Effector CD4-positive, alpha-beta T cell (primary cell): Measurements from ENCODE around the gene KRTAP5-6. TPM values are rescaled to one million over a fixed set of nuclear protein-coding genes. Genes with fewer than 3 reads are reported as not detected.

Source experiments
- DNase-seq: peaks from one replicate; pipeline ENCODE4 v3.0.0-alpha.2; 2020
- total RNA-seq: gene quantifications from one replicate; lab custom pipeline; 2026; lab: John Stamatoyannopoulos, UW

The KRTAP5-6 gene, protein sequence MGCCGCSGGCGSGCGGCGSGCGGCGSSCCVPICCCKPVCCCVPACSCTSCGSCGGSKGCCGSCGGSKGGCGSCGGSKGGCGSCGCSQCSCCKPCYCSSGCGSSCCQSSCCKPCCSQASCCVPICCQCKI
- not detected for total RNA-seq

DNA sequence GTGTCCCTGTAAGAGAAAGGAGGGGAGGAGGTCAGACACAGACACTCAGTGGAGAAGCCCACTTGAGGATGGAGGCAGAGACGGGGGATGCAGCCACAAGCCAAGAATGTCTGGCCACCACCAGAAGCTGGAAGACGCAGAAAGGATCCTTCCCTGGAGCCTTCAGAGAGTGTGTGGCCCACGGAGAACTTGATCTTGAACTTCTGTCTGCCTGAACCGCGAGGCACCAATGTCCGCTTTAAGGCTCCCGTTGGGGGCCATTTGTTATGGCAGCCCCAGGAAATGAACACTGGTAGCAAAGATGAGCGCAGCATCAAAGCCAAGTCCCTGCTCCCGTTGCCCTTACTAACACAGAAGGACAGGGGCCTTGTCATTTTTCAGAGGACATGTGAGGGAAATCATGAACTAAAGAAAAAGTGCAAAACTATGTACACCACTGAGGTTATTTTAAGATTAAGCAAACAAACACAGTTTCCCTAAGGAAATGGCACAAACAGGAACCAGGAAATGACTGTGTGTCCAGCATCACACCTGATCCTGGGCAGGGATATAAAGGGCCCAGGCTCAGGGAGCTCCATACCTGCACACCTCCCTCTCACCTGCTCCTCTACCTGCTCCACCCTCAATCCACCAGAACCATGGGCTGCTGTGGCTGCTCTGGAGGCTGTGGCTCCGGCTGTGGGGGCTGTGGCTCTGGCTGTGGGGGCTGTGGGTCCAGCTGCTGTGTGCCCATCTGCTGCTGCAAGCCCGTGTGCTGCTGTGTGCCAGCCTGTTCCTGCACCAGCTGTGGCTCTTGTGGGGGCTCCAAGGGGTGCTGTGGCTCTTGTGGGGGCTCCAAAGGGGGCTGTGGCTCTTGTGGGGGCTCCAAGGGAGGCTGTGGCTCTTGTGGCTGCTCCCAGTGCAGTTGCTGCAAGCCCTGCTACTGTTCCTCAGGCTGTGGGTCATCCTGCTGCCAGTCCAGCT, at the start of gene KRTAP5-6:
KRTAP5-6 (plus strand) TSS at position 588 of the 963 bp plus-strand sequence; CDS start at position 639, 51 bp downstream.
- no peak for DNase-seq

DNA sequence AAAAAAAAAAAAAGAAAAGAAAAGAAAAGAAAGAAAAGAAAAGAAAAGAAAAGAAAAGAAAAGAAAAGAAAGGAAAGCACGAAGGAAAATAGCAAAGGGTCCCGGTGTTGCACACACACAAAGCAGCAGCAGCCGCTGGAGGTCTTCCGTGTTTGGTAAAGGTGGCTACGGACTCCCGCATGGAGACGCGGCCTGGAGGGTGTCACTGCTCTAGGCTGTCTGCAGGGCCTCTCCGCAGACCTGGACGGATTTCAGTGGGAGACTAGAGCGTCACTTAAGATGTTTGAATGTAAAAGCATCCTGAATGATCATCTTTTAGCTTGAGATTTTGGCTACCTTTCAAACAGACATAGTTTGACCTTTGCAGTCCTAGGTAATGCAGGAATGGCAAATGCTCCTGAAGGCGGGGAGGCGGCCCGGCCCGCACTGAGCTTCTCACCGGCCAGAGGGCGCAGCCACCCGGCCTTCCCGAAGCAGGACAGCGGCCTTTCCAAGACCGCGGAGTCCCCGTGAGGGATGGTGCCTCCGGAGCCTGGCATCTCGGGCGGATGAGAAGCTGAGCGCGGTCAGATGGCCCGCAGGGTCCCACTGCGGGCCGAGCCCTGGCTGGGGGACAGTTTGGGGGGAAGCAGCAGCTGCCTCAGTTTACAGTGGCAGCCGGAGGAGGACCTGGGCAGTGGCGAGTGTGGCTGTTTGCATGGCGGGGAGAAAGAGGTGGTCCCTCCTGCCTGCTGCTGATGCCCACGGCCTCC, 48.9 kb upstream of the KRTAP5-6 start:
- no peak for DNase-seq

DNA sequence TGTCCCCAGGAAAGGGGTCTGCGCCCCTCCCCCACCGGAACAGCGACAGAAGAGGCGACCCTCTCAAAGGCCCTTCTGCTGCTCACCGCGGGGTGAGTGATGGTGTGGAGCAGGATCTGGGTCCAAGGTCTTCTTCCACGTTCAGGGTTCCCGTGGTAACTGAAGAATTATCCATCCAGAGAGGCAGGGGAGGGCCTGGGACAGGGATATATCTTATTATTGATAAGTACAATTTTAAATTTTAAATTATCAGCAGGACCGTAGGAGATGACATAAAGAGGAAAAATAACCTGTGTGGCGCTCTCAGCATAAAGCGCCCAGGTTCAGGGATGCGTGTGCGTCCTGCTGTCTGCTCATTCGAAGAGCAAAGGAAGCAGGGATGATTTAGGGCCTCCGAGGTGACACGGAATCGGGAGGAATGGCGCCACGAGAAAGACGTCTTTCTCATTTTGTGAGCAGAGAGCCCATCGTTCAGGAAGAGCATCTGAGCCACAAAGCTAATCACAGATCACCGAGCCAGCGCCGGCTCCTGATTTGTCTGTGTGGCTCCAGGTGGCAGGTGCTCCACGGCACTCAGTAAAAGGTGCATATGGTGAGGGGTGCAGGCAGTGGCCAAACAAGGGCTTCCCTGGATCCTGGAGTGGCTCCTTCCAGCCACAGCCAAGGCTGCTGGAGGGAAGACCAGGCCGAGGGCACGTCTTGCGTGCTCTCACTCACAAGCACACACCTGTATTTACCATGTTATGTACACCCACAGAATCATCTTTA, 48.2 kb upstream of the KRTAP5-6 start:
- DNase-seq, result no peak

DNA sequence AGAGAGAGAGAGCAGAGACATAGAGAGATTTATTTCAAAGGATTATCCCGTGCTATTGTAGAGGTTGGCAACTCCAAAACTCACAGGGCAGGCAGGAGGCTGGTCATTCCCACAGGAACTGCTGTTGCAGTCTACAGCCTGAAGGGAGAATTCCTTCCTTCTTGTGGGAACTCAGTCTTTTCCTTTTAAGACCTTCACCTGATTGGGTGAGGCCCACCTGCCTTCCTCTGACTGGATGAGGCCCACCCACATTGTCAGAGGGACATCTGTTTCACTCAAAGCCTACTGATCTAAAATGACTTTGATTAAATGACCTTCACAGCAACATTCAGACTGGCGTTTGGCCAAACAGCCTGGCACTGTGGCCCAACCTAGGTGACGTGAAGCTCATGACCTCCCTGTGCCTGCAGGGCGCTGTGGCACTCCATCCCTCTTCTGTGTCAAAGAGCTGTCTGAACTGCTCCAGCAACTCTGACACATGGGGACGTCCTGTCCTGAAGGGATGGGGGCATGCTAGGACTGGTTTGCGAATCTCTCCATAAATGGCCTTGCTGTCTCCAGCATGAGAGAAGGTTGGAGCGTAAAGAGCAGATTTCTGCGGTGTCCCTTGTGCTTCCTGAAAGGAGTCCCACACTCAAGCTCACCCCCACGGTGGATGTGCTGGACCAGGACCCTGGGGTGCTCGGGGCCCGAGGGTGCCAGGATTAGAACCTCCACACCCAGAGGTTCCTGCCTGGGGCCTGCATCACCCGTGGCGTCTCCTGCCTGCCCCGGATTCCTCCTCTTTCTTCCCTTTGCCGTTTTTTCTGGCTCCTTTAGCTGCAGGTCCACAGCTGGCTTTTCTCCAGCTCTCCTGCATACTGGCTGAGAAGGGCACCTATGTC, 46.7 kb upstream of the KRTAP5-6 start:
- no peak for DNase-seq

DNA sequence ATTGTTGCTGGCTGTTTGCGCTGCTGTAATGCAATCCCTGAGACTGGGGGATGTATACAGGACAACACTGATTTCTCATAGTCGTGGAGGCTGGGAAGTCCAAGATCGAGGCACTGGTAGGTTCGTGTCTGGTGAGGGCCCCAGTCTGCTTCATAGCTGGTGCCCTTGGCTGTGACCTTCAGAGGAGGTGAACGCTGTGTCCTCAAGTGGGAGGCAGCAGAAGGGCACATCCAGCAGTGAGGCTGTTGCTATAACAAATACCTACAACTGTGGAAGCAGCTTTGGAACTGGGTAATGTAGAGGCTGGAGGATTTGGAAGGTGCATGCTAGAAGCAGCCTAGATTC, 46.1 kb upstream of the KRTAP5-6 start:
- no peak for DNase-seq

DNA sequence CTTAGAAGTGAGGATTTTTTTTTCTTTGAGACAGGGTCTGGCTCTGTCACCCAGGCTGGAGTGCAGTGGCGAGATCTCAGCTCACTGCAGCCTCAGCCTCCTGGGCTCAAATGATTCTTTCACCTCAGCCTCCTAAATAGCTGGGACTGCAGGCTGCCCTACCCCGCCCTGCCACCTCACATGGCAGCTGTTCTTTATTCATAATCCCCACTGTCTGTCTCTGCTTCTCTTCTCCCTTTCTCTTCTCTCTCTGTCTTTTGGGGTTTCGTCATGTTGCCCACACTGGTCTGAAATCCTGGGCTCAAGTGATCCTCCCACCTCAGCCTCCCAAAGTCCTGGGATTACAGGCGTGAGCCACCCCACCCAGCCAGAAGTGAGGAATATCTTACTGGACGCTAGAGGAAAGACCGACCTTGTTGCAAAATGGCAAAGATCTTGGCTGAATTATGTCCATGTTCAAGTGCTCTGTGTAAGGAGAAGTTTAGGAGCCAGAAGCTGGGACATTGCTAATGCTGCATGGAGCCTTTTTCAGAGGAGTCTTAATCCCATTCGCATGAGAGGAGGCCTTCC, 45.5 kb upstream of the KRTAP5-6 start:
- no peak for DNase-seq

DNA sequence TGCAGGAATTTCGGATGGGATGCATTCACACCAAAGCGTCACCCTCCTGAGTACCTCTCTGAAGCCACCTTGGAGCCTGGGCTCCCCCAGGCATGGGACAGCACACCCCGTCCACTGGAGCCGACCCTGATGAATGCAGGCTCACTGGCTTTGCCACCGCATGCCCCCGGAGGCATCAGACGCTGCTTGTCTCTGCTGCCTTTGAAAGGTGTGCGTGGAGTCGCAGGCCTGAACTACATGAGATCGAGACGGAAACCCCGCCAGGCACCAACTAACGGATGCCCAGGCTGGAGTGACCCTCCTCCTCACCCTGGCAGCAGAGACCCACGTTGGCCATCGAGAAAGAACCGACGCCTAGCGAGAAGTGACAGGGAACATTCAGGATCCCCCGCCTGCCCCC, 45.0 kb upstream of the KRTAP5-6 start:
- no peak for DNase-seq

DNA sequence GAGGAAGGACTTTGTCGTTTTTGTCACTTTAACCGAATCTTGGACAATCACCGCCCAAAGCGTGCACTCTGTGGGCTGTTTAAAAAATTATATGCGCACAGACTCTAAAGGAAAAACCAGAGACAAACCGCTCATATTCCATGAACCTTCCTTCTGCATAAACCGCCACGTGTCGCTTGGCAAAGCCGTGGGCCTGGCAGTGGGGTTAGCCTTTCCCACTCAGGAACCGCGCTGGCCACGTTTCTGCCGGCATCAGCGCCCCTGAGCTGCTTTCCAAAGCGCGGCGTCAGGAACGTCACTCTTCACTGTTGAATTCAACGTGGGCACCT, 44.6 kb upstream of the KRTAP5-6 start:
- DNase-seq, result no peak

DNA sequence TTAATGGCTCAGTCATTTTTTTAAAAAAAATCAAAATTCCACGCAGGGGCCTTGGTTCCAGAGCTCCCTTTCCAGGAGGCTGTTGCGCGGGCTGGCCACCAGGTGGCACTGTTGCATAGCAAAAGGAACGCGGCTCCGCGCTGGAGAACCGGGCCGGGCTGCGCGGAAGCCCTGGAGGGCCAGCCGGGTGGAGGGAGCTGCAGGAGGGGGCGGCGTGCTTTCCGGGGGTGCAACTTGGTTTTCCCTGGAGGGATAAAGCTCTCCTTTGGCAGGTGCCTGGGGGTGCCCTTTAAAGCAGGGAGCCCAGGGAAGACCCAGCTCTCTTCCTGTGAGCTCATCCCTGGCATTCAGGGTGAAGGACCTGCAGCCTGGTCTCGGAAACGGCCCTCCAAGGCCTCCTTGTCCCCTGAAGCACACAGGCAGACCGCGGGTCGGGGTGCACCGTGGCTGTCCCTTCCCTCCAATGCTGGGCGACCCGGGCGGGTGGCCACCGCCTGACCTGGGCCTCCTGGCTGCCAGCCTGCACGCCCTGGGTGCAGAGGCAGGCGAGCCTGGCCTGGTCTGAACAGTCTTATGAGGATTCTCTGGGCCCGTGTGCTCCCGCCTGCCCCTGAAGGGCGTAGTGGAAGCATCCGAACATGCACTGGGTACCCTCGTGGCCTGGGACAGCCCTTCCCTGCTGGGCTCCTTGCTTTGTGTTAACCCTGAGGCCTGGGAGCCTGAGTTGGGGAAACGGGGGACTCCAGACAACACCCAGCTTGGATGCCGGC, 44.0 kb upstream of the KRTAP5-6 start:
- peak; percentile 75 for DNase-seq

DNA sequence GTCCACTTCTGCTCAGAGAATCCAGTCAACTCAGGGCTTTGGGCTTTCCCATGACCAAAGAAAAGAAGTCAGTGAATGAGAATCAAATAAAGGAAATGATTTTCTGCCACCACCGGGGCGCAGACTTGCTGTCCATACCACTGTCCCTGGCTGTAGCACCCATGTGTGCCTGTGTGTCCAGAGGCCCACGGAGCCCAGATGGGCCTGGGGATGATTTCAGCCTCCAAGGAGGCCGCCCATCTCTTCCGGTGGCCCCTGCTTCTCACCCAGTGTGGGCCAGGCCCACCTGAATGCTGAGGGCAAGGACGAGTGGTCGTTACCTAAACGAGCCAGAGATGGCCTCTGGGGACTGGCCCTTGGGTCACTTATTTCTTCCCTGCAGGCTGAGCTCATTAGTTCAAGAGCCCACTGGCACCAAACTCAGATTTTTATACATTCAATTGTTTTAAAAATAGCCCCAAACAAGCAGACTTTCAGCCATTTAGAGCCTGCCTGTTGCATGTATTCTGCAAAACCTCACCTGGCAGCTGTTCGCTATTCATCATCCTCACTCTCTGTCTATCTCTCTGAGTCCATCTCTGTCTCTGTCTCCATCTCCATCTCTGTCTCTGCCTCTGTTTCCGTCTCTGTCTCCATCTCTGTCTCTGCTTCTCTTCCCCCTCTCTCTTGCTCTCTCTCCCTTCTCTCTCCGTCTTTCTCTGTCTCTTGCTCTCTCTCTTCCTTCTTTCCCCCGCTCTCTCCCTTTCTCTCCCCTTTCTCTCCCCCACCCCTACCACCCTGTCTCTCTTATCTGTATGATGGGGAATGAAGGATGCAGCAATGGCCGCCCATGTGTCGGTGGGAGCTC, 43.2 kb upstream of the KRTAP5-6 start:
- DNase-seq, result no peak

DNA sequence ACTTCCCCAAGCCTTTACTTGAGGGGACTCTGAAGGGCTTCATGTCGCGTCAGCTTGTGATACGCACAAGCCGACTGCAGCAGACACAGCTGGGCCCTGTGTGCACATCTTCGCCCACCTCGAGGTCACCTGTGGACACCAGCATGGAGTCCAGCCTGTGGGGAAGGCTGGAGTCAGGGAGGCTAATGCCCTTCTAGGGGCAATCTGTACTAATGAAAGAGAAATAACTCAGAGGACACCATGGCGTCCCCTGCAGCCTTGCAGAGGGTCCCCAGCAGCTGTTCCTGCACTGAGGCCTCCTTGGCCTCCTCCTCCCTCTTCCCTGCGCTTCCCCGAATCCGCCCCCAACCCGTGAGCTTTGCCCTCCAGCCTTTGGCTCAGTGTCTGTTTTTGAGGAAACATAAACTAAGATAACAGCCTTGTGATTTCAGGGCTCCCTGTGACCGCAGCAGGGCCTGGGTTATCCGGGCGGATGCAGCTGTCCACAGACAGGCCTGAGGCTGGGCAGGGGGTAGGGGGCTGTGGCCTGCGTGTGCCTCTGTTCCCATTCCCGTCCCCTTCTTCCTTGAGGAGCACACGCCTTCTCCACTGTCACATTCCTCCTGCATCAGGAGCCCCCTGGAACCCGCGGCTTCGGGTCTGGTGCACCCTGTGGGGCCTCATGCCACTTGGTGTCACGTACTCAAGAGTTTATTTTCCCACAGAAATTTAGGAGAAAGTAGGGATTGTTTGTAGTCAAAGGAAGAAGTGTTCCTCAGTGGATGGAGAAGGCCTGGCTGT, 42.4 kb upstream of the KRTAP5-6 start:
- DNase-seq, result no peak

DNA sequence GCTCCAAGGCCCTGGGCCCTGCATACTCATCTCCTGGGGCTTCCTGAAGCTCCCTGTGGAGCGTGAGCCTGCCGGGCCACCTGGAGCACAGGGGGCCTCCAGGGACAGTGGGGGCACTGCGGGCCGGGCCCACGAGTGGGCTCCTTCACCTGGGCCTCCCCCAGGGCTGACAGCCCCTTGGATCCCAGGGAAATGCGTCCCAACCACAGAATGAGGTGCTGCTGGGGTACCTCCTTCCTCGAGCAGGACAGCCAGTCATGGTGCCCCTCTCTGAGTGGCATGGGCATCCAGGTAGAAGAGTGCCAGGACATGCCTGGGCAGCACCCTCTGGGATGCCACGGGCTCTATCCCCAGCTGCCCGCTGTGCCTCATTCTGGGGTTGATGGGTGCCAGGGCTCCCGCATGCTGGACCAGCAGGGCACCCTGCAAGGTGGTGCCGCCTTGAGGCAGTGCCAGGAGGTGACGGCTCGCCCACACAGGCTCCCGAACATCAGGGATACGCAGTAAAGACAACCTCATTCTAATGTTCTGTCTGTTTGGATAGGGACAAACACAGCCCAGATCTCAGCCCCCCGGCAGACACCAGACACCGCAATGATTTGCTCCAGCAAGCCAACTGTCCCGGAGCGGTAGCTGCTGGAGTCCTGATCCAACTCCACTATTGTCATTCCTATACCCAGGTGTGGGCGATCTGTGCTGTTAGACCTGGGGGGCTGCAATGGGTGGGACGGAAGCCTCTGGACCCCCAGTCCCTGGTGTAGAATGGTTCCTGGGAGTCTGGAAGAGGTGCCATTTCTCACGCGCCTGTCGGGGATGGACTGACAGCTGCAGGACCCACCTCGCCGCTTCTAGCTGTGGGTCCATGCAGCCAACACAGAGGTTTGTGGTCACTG, 41.6 kb upstream of the KRTAP5-6 start:
- DNase-seq, result no peak

DNA sequence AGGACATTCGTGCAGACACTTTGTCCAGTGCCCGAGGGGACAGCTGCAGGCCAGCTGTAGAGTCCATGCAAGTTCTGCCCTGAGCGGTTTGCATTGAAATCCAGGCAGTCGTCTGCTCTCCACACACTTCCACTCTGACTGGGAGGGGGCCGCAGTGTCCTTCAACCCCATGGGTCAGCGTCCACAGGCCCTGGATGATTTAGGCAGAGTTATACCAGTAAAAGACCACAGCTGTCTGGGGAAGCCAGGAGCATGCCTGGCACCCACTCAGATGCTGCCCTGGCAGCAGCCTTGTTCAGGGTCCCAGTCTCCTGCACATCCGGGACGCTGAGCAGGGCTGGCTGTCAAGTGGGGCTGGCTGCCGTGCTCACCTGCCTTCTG, 40.9 kb upstream of the KRTAP5-6 start:
- DNase-seq, result no peak

DNA sequence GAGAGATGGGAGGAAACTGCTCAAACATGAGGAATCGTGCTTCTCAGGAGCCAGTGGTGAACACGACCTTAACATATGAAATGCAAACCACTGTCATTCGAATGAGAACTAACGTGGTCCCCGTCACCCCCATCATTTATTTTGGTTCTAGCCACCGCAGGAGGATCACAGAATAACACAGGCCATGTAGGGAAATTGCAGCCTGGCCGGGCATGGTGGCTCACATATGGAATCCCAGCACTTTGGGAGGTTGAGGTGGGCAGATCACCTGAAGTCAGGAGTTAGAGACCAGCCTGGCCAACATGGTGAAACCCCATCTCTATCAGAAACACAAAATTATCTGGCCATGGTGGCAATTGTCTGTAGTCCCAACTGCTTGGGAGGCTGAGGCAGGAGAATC, 40.3 kb upstream of the KRTAP5-6 start:
- no peak for DNase-seq

DNA sequence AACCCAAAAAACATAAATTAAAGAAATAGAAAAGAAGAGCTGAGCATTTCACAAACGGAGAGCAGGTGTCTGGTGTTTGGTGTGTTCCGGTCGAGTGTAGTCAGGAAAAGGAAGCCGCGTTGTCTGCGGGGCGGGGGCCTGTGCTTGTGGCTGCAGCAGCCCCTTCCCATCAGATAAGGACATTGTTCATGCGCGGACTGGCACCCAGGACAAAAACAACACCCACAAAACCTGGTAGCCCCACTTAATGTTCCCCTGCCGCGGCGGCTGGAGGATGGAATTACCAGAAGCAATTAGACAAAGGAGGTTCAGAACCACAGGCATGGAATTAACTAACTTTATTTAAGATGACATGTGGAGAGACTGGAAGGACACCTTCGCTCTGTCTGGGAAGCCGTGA, 37.5 kb upstream of the KRTAP5-6 start:
- no peak for DNase-seq

DNA sequence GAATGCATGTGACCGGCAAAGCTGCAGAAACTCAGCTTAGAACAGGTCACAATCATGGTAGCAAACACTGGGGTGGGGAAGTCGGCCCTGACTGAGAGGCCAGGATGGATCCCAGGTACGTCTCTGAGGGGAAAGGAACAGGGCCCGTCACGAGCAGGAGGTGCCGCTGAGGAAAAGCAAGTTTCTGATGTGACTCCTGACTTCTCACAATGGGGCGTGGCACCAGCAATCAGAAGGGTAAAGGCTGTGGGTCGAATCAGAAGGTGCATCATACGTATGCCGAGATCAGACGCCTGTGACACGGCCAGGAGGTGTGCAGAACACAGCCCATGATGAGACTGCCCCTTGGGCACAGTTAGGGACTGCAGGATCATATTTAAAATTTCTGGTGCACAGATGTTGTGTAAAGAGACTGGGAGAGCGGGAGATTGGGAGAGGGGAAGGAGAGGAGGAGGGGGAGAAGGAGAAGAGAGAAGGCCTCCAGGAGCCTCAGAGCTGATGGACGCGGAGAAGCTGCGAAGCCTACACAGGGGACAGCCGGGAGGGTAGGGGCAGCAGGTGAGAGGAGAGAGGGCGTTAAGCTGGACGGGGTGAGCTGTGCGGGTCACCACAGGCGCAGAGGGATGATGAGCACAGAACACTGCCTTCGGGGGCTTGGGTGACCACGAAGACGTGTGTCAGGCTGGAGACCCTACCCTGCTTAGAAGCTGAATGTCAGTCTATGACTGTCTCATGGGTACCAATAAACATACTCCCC, 36.7 kb upstream of the KRTAP5-6 start:
- DNase-seq, result no peak
